ENCODE results near the gene FAM184A.

The FAM184A gene

DNA sequence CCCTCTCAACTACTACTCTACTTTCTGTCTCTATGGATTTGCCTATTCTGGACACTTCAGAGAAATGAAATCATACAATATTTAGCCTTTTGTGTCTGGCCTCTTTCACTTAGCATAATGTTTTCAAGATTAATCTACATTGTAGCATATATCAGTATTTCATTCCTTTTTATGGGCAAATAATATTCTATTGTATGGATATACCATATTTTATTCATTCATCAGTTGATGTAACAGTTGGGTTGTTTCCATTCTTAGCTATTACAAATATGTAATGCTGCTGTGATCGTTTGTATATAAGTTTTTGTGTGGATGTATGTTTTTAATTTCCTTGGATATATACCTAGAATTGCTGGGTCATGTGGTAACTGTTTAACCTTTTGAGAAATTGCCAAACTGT is 23.4 kb downstream of the FAM184A start:
- no peak overlapping the region for H3K4me3 ChIP-seq (ENCODE audit: low read length)
- TF ChIP-seq, protein P1, sequence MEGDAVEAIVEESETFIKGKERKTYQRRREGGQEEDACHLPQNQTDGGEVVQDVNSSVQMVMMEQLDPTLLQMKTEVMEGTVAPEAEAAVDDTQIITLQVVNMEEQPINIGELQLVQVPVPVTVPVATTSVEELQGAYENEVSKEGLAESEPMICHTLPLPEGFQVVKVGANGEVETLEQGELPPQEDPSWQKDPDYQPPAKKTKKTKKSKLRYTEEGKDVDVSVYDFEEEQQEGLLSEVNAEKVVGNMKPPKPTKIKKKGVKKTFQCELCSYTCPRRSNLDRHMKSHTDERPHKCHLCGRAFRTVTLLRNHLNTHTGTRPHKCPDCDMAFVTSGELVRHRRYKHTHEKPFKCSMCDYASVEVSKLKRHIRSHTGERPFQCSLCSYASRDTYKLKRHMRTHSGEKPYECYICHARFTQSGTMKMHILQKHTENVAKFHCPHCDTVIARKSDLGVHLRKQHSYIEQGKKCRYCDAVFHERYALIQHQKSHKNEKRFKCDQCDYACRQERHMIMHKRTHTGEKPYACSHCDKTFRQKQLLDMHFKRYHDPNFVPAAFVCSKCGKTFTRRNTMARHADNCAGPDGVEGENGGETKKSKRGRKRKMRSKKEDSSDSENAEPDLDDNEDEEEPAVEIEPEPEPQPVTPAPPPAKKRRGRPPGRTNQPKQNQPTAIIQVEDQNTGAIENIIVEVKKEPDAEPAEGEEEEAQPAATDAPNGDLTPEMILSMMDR (IDR thresholded peaks at IDR 0.05; ENCODE audit: insufficient read depth, low read depth, low read length, missing control alignments), result no peak
- no peak for DNase-seq (ENCODE audit: low read depth)

DNA sequence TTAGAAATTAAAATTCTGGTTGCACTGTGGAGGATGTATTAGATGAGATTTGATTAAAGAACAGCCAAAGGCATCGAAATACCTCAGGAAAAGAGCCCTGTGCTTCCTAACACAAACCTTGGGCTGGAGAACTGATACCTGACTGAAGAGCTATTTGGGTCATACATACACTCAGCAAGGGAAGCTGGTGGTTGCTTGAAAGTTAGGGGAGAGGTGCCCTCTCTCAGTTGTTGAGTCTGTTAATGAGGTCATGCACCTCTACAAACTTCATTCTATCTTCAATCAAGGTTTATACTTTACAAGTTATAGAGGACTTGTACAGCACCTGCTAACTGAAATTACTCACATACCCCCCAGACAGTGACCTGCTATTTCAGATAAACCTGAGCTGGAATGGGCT is 25.5 kb downstream of the FAM184A start:
- TF ChIP-seq, protein P1 (IDR thresholded peaks at IDR 0.05; ENCODE audit: insufficient read depth, low read depth, low read length, missing control alignments), result no peak
- DNase-seq (ENCODE audit: low read depth), result no peak
- no peak overlapping the region for H3K4me3 ChIP-seq (ENCODE audit: low read length)

DNA sequence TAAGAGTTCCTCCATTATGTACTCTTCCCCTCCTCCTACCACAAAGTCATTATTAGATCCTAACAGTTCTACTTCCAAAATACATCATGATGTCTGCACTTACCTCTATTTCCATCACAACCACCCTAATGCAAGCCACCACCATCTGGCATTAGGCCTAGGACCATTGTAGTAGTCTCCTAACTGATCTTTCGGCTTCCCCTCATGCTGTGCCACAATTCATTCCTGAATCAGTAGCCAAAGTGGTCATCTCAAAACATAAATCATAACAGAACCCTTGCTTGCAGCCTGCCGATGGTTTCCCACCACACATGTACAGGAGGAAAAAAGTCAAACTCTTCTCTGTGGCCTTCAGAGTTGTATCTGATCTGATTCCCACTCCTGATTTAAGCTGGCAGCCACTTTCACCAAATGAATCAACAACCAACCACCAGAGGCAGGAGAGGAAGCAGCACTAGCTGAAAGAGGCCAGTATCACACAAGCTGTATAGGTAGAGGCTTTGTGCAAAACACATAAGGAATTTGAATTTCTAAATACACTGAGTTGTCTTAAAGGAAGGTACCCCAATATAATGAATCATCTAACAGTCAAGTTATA is 26.1 kb downstream of the FAM184A start:
- no peak overlapping the region for H3K4me3 ChIP-seq (ENCODE audit: low read length)
- TF ChIP-seq, protein P1 (IDR thresholded peaks at IDR 0.05; ENCODE audit: insufficient read depth, low read depth, low read length, missing control alignments), result no peak
- DNase-seq (ENCODE audit: low read depth), result no peak

DNA sequence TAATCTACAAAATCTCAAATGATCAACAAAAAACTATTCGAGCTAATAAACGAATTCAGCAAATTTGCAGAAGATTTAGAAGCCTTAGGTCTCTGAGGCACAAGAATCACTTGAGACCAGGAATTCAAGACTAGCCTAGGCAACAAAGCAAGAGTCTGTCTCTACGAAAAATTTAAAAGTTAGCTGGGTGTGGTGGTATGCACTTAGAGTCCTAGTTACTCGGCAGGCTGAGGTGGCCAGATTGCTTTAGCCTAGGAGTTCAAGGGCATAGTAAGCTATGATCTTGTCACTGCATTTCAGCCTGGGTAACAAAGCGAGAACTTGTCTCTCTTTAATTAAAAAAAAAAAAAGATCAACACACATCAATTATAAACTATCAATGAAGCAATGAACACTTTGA is 34.2 kb downstream of the FAM184A start:
- TF ChIP-seq, protein P1 (IDR thresholded peaks at IDR 0.05; ENCODE audit: insufficient read depth, low read depth, low read length, missing control alignments), result no peak
- DNase-seq (ENCODE audit: low read depth), result no peak
- no peak overlapping the region for H3K4me3 ChIP-seq (ENCODE audit: low read length)

DNA sequence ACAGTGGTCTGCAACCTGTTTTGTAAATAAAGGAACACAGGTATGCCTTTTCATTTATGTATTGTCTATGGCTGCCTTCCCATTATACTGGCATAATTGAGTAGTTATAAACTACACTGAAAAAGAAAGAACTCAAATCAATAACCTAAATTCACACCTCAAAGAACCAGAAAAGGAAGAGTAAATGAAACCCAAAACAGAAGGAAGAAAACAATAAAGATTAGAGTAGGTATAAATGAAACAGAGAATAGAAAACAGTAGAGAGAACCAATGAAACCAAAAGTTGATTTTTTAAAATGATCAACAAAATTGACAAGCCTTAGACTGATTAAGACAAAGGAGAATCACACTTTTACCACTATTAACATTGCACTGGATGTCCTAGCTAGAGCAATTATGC is 34.7 kb downstream of the FAM184A start:
- no peak for DNase-seq (ENCODE audit: low read depth)
- no peak overlapping the region for H3K4me3 ChIP-seq (ENCODE audit: low read length)
- TF ChIP-seq, protein P1 (IDR thresholded peaks at IDR 0.05; ENCODE audit: insufficient read depth, low read depth, low read length, missing control alignments), result no peak

DNA sequence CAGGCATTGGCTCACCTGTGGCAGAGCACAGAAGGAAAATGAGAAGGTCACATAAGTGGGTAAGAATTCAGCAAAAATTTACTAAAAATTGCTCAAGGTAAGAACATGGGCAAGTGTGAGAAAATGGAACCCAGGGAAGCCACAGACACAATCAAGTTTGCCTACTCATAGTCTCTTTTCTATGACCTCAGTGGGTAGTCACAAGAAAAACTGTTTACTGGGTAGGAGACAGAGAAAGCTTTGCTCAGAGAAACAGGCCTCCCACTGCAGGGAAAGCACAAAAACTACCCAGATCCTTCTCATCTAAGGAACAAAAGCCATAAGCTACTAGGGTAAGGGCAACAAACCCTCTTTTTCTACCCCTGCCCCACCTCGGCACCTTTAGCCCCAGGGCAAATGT is 35.2 kb downstream of the FAM184A start:
- no peak overlapping the region for H3K4me3 ChIP-seq (ENCODE audit: low read length)
- TF ChIP-seq, protein P1 (IDR thresholded peaks at IDR 0.05; ENCODE audit: insufficient read depth, low read depth, low read length, missing control alignments), result no peak
- DNase-seq (ENCODE audit: low read depth), result no peak

DNA sequence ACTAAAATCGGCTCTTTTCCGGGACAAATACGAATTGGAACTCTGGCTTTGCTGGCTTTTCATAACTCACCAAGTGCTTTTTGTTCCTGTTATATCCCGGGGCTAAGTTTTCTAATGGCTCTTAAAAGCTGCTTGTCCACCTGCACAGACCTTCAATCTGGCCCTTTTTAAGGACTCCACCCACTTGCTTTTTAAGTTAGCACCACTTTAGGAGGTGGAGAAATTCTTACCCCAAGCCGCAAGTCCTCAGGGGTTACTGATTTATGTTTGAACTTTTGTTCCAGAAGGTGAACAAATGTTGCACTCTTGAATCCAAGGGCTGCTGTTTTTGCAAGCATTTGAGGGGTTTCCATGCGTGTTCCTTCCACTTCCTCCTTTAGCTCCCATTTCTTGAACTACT is 37.8 kb downstream of the FAM184A start:
- H3K4me3 ChIP-seq (ENCODE audit: low read length), result no peak overlapping the region
- no peak for DNase-seq (ENCODE audit: low read depth)
- TF ChIP-seq, protein P1 (IDR thresholded peaks at IDR 0.05; ENCODE audit: insufficient read depth, low read depth, low read length, missing control alignments), result no peak
